HG02571 (cell line): ENCODE results near the gene AXIN1.

Source experiments
- ATAC-seq: cut with Tn5 transposase; IDR thresholded peaks from one replicate; pipeline ENCODE4 v1.9.1; 2021; ENCODE audit warnings: mild to moderate bottlenecking, moderate library complexity; ENCODE audit not compliant: unreplicated experiment

Gene AXIN1

GRCh38 chr16:243348-243747 is 109.2 kb downstream of the AXIN1 start:
- ATAC-seq: no peak

DNA sequence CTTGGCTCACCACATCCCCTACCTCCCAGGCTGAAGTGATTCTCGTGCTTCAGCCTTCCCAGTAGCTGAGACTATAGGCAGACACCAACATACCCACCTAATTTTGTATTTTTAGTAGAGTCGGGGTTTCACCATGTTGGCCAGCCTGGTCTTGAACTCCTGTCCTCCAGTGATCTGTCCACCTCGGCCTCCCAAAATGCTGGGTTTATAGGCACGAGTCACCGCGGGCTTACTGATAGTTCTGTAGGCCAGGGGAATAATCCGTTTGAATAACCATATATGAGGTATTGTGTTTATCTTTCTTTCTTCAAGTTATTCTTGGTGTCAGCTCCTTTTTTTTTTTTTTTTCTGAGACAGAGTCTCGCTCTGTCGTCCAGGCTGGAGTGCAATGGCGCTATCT is 110.2 kb downstream of the AXIN1 start:
- ATAC-seq: no peak

DNA sequence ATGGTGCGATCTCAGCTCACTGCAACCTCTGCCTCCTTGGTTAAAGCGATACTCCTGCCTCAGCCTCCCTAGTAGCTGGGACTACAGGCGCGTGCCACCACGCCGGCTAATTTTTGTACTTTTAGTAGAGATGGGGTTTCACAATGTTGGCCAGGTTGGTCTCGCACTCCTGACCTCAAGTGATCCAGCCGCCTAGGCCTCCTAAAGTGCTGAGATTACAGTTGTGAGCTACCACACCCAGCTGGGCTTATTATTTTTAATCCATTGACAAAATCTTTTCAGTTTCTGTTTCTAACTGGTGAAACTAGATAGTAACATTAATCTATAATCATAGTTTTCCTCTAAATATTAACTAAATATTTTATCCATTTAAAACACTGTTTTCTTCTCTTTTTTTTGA is 112.0 kb downstream of the AXIN1 start:
- ATAC-seq: no peak

- no peak for ATAC-seq
These were observed 112.6 kb downstream of the AXIN1 start for GRCh38 chr16:239948-240277.
